Astrocyte of the spinal cord (primary cell): ENCODE results near the gene NUDT16L1.

Source experiments
- DNase-seq: peaks from one replicate; pipeline ENCODE4 v3.0.0; 2011; ENCODE audit warnings: low read depth, low spot score
- H3K4me3 ChIP-seq: 2 replicates; pipeline ENCODE4 v1.5.1; 2011; ENCODE audit warnings: low read depth, mild to moderate bottlenecking, low read length, moderate library complexity
- in situ Hi-C: cut with HindIII; loops from 2 replicates; pipeline ENCODE4 v1.10.0; 2017; ENCODE audit warnings: low sequenced_read_pairs
- TF ChIP-seq, protein P1 (sequence below): IDR thresholded peaks from 2 replicates; pipeline ENCODE4 v1.5.1; 2012; ENCODE audit warnings: low read depth, mild to moderate bottlenecking, low read length, inconsistent platforms

The NUDT16L1 gene

DNA sequence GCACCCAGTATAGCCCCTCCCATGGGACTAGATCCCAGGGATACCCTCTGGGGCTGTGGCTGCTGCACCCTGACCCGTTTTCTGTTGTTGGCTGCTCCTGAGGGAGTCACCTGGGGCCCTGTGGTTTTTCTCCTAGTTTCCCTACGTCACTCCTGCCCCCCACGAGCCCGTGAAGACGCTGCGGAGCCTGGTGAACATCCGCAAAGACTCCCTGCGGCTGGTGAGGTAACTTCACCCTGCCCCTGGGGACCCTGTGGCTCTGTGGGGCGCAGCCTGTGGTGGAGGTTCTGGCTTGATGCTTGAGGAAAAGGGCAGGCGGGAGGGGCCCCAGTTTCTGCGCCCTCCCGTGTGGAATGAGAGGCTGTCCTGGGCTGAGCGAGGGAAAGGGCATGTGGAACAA, 41.5 kb upstream of the NUDT16L1 start:
- TF ChIP-seq, protein P1, sequence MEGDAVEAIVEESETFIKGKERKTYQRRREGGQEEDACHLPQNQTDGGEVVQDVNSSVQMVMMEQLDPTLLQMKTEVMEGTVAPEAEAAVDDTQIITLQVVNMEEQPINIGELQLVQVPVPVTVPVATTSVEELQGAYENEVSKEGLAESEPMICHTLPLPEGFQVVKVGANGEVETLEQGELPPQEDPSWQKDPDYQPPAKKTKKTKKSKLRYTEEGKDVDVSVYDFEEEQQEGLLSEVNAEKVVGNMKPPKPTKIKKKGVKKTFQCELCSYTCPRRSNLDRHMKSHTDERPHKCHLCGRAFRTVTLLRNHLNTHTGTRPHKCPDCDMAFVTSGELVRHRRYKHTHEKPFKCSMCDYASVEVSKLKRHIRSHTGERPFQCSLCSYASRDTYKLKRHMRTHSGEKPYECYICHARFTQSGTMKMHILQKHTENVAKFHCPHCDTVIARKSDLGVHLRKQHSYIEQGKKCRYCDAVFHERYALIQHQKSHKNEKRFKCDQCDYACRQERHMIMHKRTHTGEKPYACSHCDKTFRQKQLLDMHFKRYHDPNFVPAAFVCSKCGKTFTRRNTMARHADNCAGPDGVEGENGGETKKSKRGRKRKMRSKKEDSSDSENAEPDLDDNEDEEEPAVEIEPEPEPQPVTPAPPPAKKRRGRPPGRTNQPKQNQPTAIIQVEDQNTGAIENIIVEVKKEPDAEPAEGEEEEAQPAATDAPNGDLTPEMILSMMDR: no peak
- no peak overlapping the region for H3K4me3 ChIP-seq
- in situ Hi-C loops: no loop called here
- DNase-seq: no peak

DNA sequence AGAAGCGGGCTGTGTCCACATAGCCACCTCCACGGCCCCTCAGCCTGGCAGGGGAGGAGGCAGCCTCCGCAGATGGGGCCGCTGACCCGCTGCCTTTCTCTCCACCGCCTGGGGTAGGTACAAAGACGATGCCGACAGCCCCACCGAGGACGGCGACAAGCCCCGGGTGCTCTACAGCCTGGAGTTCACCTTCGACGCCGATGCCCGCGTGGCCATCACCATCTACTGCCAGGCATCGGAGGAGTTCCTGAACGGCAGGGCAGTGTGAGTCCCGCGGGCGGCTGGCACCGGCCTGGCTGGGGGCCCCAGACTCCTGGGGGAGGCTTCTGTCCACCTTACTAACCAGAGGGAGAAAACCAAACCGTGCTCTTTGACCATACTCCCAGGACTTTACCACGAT, 40.8 kb upstream of the NUDT16L1 start:
- DNase-seq: no peak
- TF ChIP-seq, protein P1: no peak
- no peak overlapping the region for H3K4me3 ChIP-seq
- in situ Hi-C loops: no loop called here

DNA sequence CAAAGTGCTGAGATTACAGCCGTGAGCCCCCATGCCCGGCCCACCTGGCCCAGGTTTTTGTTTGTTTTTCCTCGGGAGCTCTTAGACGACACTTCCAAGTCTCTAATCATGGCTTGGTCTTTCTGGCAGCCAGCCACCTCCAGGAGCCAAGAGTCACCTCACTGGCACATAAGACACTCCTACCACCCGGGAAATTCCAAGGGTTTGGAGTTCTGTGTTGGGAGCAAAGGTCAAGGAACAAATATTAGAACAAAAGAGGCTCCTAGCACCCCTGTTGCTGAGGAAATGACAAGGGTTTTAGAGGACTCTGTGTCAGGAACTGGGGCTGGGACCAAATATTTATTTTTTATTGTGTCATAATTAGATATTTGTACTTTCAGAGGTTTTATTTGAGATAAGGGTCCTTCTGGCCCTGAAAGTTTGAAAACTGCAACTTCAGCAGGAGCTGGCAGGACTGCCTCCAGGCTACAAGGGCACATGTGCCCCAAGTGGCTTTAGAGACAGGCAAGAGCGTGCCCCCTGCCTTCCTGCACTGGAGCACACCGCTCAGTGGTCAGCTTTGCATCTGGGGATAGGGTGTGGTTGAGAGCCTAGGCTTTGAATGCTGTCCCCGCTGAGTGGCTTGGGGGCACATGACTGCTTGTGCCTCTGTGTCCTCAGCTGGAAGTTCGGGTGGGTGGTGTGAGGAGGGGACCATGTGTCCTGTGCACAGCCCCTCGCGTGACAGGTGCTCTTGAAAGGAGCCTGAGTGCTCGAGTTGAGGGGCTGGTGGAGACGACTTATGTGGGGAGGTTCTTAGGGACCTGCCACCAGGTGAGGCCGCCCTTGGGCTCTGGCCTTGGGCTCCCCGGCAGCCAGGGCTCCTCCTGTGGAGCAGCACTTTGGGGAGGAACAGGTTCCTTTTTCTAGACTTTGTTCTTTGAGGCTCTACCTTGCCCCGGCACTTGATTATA, 39.1 kb upstream of the NUDT16L1 start:
- in situ Hi-C loops: no loop called here
- H3K4me3 ChIP-seq: no peak overlapping the region
- TF ChIP-seq, protein P1: no peak
- DNase-seq: no peak

DNA sequence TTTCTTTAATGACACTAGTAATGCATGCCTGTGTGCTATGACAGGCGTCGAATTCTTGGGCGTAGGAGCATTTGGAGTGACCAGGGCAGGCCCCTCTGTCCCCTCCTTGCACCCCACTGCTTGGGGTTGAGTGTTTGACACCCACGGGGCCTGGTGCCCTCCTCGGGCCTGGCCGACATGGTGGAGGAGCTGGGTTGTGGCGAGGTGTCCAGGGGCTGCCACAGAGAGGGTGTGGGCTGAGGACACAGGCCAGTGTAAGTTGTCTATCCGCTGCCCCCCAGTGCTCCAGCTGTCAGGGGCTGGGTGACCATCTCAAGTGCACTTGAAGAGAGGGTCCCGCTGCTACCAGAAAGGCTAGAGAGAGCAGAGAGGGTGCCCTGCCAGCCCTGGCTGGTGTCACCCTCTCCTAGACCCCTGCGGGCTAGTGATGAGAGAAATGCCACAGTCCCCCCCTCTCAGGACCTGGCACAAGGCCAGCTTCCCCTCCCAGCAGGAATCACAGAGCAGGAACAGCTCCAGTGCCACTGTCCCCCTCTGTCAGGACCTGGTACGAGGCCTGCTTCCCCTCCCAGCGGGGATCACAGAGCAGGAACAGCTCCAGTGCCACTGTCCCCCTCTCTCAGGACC, 38.3 kb upstream of the NUDT16L1 start:
- in situ Hi-C loops: no loop called here
- no peak for DNase-seq
- H3K4me3 ChIP-seq: no peak overlapping the region
- TF ChIP-seq, protein P1: no peak

DNA sequence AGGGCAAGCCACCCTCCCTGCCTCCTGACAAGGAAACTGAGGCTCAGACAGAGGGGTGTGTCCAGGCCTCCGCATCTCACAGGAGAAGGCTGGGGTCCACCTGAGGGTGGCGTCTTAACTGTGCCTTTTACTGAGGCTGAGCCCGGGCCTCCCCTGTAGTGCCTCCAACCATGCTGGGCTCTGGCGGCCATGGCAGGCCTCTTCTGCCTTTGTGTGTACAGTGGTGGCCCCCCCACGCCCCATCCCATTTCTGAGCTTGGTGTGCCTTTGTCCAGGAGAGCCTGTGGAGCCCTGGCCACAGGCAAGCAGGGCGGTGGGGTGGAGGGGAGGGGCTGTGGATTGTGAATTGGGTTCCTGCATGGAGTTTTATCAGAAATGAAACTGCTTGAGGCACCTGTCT, 37.6 kb upstream of the NUDT16L1 start:
- DNase-seq: no peak
- TF ChIP-seq, protein P1: no peak
- H3K4me3 ChIP-seq: no peak overlapping the region
- in situ Hi-C loops: no loop called here

DNA sequence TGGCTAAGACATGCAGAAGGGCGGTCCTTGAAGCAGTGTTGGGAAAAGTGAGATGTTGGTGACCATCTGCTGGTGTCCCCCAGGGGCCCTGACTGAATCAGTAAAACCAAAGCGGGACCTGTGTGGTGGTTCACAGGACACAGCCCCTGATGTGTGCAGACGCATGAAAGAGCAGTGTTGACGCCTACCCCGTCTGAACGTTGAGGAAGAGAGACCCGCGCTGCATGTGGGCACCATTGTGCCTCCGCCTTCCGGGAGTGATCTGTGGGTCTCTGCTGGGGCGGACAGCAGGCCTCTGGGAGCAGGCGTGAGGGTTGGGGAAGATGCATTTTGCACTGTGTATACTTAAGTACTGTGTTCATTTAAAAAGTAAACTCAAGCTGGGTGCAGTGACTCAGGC, 37.1 kb upstream of the NUDT16L1 start:
- no peak for DNase-seq
- TF ChIP-seq, protein P1: no peak
- in situ Hi-C loops: no loop called here
- no peak overlapping the region for H3K4me3 ChIP-seq
